Upper lobe of left lung (tissue), 6 donors: ENCODE data around the gene ARHGEF7. TPM values are rescaled to one million over a fixed set of nuclear protein-coding genes. Genes with fewer than 3 reads are reported as not detected.
A peak's percentile ranks its signal among the peaks of the same experiment; 100 is the strongest.

Experiments used
- ATAC-seq, 2 donors: fragments of 200-7000 bp; cut with Tn5 transposase; one replicate each; pipeline ENCODE4 v1.9.1; 2022; ENCODE audit warnings: mild to moderate bottlenecking in 2 of 2, moderate library complexity in 2 of 2; ENCODE audit not compliant: low FRiP score in 2 of 2
- DNase-seq, 2 donors: peaks; one replicate each; pipeline ENCODE4 v3.0.0-alpha.2; 2019 to 2020
- H3K27ac ChIP-seq, 4 donors: fragments of 200-600 bp; sonication (generic); one replicate each; pipeline ENCODE4 v1.5.1; 2016 to 2019
- H3K27me3 ChIP-seq, 4 donors: fragments of 200-600 bp; sonication (generic); one replicate each; pipeline ENCODE4 v1.5.1; 2017 to 2019
- H3K36me3 ChIP-seq, 4 donors: fragments of 200-600 bp; sonication (generic); one replicate each; pipeline ENCODE4 v1.5.1; 2016 to 2019
- H3K4me1 ChIP-seq, 4 donors: fragments of 200-600 bp; sonication (generic); one replicate each; pipeline ENCODE4 v1.5.1; 2018 to 2019
- H3K4me3 ChIP-seq, 4 donors: fragments of 200-600 bp; sonication (generic); one replicate each; pipeline ENCODE4 v1.5.1; 2017 to 2019; ENCODE audit warnings: mild to moderate bottlenecking in 2 of 4, moderate library complexity in 1 of 4
- H3K9me3 ChIP-seq, 4 donors: fragments of 200-600 bp; sonication (generic); one replicate each; pipeline ENCODE4 v1.5.1; 2018 to 2019
- EP300 ChIP-seq, 4 donors: sonication (generic); formaldehyde crosslinking; IDR thresholded peaks; one replicate each; pipeline ENCODE4 v1.5.1; 2017; ENCODE audit warnings: antibody characterized with exemption in 4 of 4, control low read depth in 2 of 4
- POLR2A ChIP-seq, 4 donors: fragments of 450-650 bp; IDR thresholded peaks; one replicate each; pipeline ENCODE4 v1.5.1; 2016 to 2017; ENCODE audit warnings: antibody characterized with exemption in 4 of 4, mild to moderate bottlenecking in 2 of 4
- POLR2AphosphoS5 ChIP-seq, 2 donors: sonication (generic); formaldehyde crosslinking; IDR thresholded peaks; one replicate each; pipeline ENCODE4 v1.5.1; 2017; ENCODE audit warnings: antibody characterized with exemption in 2 of 2
- WGBS, 2 donors: methylation state at CpG; one replicate each; pipeline ENCODE4 v1.1.5; 2017 to 2018; 5-methylcytosine and 5-hydroxymethylcytosine counted together
- total RNA-seq, 6 donors: library from RNA; depleted of rRNA in 4 of 6; stranded (reverse); fragments of >200 nt in 4 of 6; gene quantifications; one replicate each; pipeline versions ENCODE4 v1.1.0 to v1.2.1, GENCODE V29; 2016 to 2021
- TF ChIP-seq, protein P1 (sequence below), 6 experiments: fragments of 450-650 bp in 4 of 6; fragments of 200-600 bp in 2 of 6; sonication (generic) in 2 of 6; IDR thresholded peaks; one replicate each; pipeline ENCODE4 v1.5.1; 2016 to 2019; ENCODE audit warnings: antibody characterized with exemption in 6 of 6
- donor health status: DM: no; HTN: no; CAD: no; lungs with moderate emphysema.
- donor health status: DM: no; HTN: yes; CAD: no; lungs with severe emphysema.

ARHGEF7 gene
- total RNA-seq, 6 donors from 2014 or later, result 50.3 to 130 (median 67.4) TPM

DNA sequence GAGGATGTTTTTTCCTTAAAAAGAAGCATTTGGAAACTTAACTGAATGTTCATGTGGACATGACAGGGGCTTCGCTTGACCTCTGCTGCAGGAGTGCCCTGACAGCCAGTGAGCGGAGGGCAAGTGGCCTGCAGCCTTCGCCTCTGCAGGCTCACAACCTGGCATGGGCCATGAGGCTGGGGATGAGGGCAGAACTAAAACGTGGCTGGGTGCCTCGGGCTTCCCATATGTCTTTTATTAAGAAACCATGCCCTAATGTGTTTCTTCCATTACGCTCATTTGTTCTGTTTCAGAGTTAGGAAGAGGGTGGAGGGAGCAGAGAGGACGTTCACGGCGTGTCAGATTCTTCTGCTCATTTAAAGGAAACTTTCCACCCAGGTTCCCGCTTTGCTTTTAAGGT, 2.9 kb downstream of the ARHGEF7 start:
- H3K27me3 ChIP-seq, result peaks cover 0 to 20% (median 8%) of the 10 kb centered on the region in 4 donors
- no peak for TF ChIP-seq EP300 (IDR thresholded peaks at IDR 0.05)
- TF ChIP-seq POLR2A (IDR thresholded peaks at IDR 0.05), result no peak
- TF ChIP-seq POLR2AphosphoS5 (IDR thresholded peaks at IDR 0.05), result no peak
- TF ChIP-seq, protein P1, sequence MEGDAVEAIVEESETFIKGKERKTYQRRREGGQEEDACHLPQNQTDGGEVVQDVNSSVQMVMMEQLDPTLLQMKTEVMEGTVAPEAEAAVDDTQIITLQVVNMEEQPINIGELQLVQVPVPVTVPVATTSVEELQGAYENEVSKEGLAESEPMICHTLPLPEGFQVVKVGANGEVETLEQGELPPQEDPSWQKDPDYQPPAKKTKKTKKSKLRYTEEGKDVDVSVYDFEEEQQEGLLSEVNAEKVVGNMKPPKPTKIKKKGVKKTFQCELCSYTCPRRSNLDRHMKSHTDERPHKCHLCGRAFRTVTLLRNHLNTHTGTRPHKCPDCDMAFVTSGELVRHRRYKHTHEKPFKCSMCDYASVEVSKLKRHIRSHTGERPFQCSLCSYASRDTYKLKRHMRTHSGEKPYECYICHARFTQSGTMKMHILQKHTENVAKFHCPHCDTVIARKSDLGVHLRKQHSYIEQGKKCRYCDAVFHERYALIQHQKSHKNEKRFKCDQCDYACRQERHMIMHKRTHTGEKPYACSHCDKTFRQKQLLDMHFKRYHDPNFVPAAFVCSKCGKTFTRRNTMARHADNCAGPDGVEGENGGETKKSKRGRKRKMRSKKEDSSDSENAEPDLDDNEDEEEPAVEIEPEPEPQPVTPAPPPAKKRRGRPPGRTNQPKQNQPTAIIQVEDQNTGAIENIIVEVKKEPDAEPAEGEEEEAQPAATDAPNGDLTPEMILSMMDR (IDR thresholded peaks at IDR 0.05), result no peak
- no peak overlapping the region for H3K27ac ChIP-seq
- no peak for DNase-seq
- H3K9me3 ChIP-seq, result no peaks in the 10 kb centered on the region
- no peak overlapping the region for H3K4me3 ChIP-seq
- H3K36me3 ChIP-seq, result no peaks in the 10 kb centered on the region
- no peak for ATAC-seq
- H3K4me1 ChIP-seq, result peaks cover 7 to 23% (median 14%) of the 10 kb centered on the region in 4 donors
- WGBS, 2 donors, result 76 to 86% methylated on average over 10 of the region's 10 CpGs

DNA sequence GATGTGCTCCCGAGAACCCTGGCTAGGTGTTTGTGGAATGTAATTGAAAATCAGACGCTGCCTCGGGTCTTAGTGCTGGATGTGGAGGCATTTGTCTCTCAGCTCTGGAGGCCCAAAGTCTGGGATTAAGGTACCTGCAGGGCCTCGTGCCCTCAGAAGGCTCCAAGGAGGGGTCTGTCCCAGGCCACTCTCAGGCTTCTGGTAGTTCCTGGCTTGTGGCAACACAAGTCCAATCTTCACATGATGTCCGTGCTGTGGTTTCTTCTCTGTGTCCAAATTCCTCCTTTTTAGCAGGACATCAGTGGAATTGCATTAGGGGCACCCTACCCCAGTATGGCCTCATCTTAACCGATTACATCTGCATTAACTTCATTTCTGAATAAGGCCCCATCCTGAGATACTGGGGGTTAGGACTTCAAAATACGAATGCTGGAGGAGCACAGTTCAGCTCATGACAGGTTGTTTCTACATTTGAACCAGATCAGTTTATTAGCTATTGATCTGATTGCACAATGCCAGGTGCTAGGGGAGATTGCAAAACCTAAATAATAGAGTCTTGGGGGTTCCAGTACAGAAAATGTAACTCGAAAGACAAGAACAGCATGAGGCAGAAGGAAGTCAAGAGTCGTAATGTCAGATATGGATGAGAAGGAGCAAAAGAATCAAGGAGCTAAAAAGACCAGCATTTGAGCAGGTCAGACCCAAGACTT, 3.9 kb downstream of the ARHGEF7 start:
- no peak overlapping the region for H3K4me3 ChIP-seq
- peaks cover 7 to 21% (median 13%) of the 10 kb centered on the region in 4 donors for H3K4me1 ChIP-seq
- ATAC-seq (no peak), DNase-seq (no peak)
- H3K9me3 ChIP-seq, result no peaks in the 10 kb centered on the region
- H3K36me3 ChIP-seq, result no peaks in the 10 kb centered on the region
- TF ChIP-seq EP300 (IDR thresholded peaks at IDR 0.05) (no peak), POLR2A (IDR thresholded peaks at IDR 0.05) (no peak), POLR2AphosphoS5 (IDR thresholded peaks at IDR 0.05) (no peak)
- TF ChIP-seq, protein P1 (IDR thresholded peaks at IDR 0.05), result no peak
- WGBS, 2 donors, result 89 to 94% methylated on average over 9 of the region's 9 CpGs
- H3K27ac ChIP-seq, result no peak overlapping the region
- H3K27me3 ChIP-seq, result peaks cover 0 to 20% (median 8%) of the 10 kb centered on the region in 4 donors

DNA sequence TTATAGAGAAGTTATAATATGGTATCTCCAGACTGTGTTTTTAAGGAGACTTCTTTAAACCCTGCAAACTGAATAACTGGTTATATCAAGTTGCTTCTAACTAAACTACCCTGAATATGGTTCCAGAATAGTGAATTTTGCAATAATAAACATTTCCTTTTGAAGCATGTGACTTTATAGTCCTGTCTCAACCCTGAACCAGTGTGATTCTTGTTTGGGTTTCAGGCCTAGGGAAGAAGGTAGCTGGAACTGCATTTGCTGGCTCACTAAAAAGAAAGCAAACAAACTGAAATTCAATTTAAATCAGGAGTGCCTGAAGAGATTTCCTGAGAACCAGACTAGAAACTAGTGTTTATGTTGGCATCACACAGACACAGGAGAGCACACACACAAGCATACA, 4.9 kb downstream of the ARHGEF7 start:
- no peak for TF ChIP-seq EP300 (IDR thresholded peaks at IDR 0.05)
- TF ChIP-seq POLR2AphosphoS5 (IDR thresholded peaks at IDR 0.05), result no peak
- TF ChIP-seq POLR2A (IDR thresholded peaks at IDR 0.05), result no peak
- TF ChIP-seq, protein P1 (IDR thresholded peaks at IDR 0.05), result no peak
- Histone ChIP-seq H3K27ac (no peak overlapping the region), H3K4me1 (peaks cover 5 to 13% (median 7%) of the 10 kb centered on the region in 4 donors), H3K9me3 (no peaks in the 10 kb centered on the region), H3K4me3 (no peak overlapping the region), H3K36me3 (no peaks in the 10 kb centered on the region), H3K27me3 (peaks cover 0 to 13% (median 6%) of the 10 kb centered on the region in 4 donors)
- DNase-seq, result no peak
- no peak for ATAC-seq

DNA sequence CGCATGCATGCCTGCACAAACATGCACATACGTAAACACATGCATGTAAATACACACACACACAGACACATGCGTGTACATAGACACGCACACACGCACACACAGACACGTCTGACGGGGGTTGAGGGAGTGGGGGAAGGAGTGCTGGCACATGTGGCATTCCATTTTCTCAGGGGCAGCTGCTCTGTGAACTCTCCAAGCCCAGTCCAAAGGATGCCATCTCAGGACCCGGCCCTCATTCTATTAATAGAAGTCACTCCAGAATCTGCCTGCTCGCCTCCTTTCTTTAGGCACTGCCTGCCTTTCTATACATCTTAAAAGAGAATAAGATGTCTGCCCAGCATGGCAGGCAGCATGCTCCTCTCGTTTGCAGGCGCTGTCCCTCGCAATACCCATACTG, 5.3 kb downstream of the ARHGEF7 start:
- WGBS, 2 donors, result 78 to 84% methylated on average over 12 of the region's 12 CpGs
- H3K9me3 ChIP-seq, result no peaks in the 10 kb centered on the region
- no peak overlapping the region for H3K27ac ChIP-seq
- ATAC-seq (no peak), DNase-seq (no peak)
- TF ChIP-seq, protein P1 (IDR thresholded peaks at IDR 0.05), result no peak
- TF ChIP-seq EP300 (IDR thresholded peaks at IDR 0.05) (no peak), POLR2AphosphoS5 (IDR thresholded peaks at IDR 0.05) (no peak), POLR2A (IDR thresholded peaks at IDR 0.05) (no peak)
- peaks cover 0 to 12% (median 5%) of the 10 kb centered on the region in 4 donors for H3K27me3 ChIP-seq
- H3K4me1 ChIP-seq, result peaks cover 5 to 11% (median 6%) of the 10 kb centered on the region in 4 donors
- no peak overlapping the region for H3K4me3 ChIP-seq
- H3K36me3 ChIP-seq, result no peaks in the 10 kb centered on the region

DNA sequence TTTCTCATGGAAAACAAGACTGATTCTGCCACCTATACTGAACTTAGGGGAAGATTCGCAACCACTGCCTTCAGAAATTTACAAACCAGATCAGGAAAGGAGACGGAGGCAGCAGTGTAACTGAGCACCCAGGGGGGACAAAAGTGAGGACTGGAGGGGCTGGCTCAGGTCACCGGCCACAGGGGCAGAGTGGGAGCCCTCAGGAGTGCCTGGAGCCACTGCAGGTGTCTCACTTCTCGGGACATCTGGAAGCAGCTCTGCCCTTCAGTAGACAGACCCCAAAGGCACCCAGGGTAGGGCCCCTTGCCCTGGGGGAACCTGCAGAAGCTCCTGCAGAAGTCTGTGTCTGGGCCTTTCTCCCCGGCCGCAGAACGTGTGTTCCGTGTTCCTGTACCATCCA, 5.8 kb downstream of the ARHGEF7 start:
- peak in 1 of 2 donors; percentile 30 for DNase-seq
- Histone ChIP-seq H3K27ac (no peak overlapping the region), H3K4me1 (peaks cover under 1 to 6% (median 4%) of the 10 kb centered on the region in 4 donors), H3K4me3 (no peak overlapping the region), H3K27me3 (peaks cover 0 to 7% (median 3%) of the 10 kb centered on the region in 4 donors), H3K9me3 (no peaks in the 10 kb centered on the region), H3K36me3 (no peaks in the 10 kb centered on the region)
- 90 to 91% methylated on average over 8 of the region's 8 CpGs for WGBS, 2 donors
- TF ChIP-seq EP300 (IDR thresholded peaks at IDR 0.05), result no peak
- TF ChIP-seq, protein P1 (IDR thresholded peaks at IDR 0.05), result no peak
- TF ChIP-seq POLR2AphosphoS5 (IDR thresholded peaks at IDR 0.05), result no peak
- TF ChIP-seq POLR2A (IDR thresholded peaks at IDR 0.05), result no peak
- no peak for ATAC-seq
